Measurements from ENCODE around the gene DYNLT4. TPM values are rescaled to one million over a fixed set of nuclear protein-coding genes. Genes with fewer than 3 reads are reported as not detected.

The DYNLT4 gene
- total and polyA plus RNA-seq, 2 donors, result 0.09 TPM

DNA sequence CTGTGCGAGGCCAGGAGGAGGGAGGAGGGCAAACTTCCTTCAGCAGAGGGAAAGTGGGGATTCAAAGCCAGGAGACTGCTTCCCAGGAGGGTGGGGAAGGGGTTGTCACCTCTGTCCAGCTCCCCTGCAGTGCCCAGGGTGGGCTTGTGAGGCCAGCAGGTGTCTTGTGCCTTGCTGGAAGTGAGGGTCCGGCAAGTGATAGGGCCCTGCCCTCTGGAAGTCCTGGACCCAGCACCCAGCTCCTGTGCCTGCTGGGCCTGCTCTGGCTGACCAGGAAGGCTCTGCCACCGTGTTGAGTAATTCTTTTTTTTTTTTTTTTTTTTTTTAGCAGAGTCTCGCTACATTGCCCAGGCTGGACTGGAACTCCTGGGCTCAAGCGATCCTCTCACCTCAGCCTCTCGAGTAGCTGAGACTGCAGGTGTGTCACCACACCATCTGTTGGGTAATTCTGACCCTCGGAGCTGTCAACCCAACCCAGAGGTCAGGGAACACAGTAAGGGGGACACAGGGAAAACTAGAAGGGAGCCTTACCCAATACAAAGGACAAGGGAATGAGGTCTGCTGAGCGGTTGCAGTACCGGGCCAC, 20.2 kb downstream of the DYNLT4 start:
- Histone ChIP-seq H3K36me3 (ENCODE audit: control insufficient read depth in 2 of 2, insufficient read depth in 2 of 2, low read length in 1 of 2) (peaks cover 0 to 3% of the 10 kb centered on the region in 2 donors), H3K27ac (ENCODE audit: low read depth in 1 of 2, low read length in 1 of 2) (peak overlapping the region in 1 of 2 donors; percentile 58), H3K9me3 (ENCODE audit: control insufficient read depth in 2 of 2, insufficient read depth in 1 of 2, low read length in 1 of 2) (no peaks in the 10 kb centered on the region), H3K4me1 (ENCODE audit: control insufficient read depth in 2 of 2, insufficient read depth in 2 of 2, low read length in 2 of 2) (peaks cover 18 to 30% of the 10 kb centered on the region in 2 donors), H3K27me3 (ENCODE audit: control insufficient read depth in 2 of 2, insufficient read depth in 1 of 2, low read length in 1 of 2) (peaks cover 0 to 3% of the 10 kb centered on the region in 2 donors), H3K4me3 (ENCODE audit: low read length in 2 of 2) (peak overlapping the region in 1 of 2 donors; percentile 39)
- DNase-seq (ENCODE audit: low read depth in 6 of 9, low spot score in 9 of 9), result no peak
- WGBS, result 88% methylated on average over 9 of the region's 9 CpGs

DNA sequence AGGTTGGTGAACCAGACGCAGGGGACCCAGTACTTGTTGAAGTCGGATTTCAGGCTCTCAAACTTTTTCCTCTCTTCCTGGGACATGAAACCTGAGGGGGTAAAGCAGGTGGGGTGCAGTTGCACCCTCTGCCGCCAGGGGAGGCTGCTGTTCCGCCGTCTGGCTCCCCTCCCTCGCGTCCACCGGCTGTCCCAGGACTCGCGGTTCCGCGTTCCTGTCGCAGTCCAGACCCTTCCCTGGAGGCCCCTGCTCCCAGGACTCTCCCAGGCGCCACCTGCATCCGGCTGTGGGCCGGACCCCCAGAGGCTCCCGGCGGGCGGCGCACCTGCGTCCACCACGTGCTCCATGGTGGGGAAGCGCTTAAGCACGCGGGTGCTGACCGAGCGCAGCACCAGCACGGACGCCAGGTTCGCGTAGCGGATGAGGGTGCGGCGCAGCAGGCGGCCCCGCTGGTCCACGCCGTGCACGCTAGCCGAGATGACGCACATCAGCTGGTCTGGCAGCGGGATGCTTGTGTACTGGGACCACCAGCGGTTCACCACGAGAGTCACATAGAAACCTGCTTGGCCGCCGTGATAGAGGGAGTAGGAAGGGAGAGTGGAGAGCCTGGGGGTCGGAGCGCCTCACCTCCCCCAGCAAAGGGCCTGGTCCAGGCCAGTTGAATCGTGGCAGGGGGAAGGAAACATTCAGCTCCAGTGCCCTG, 20.9 kb downstream of the DYNLT4 start:
- WGBS, result 8% methylated on average over 49 of the region's 49 CpGs
- Histone ChIP-seq H3K27ac (ENCODE audit: low read depth in 1 of 2, low read length in 1 of 2) (peak overlapping the region in 1 of 2 donors; percentile 58), H3K4me1 (ENCODE audit: control insufficient read depth in 2 of 2, insufficient read depth in 2 of 2, low read length in 2 of 2) (peaks cover 18 to 30% of the 10 kb centered on the region in 2 donors), H3K4me3 (ENCODE audit: low read length in 2 of 2) (peak overlapping the region; percentile 39 to 45), H3K9me3 (ENCODE audit: control insufficient read depth in 2 of 2, insufficient read depth in 1 of 2, low read length in 1 of 2) (no peaks in the 10 kb centered on the region), H3K27me3 (ENCODE audit: control insufficient read depth in 2 of 2, insufficient read depth in 1 of 2, low read length in 1 of 2) (peaks cover 0 to 3% of the 10 kb centered on the region in 2 donors), H3K36me3 (ENCODE audit: control insufficient read depth in 2 of 2, insufficient read depth in 2 of 2, low read length in 1 of 2) (peaks cover 2 to 9% of the 10 kb centered on the region in 2 donors)
- peak in 6 of 9 donors; percentile 50 to 86 (median 71) for DNase-seq (ENCODE audit: low read depth in 6 of 9, low spot score in 9 of 9)

GRCh38 chr1:44785501-44786137, 21.5 kb downstream of the DYNLT4 start:
- no peak for DNase-seq (ENCODE audit: low read depth in 6 of 9, low spot score in 9 of 9)
- peak overlapping the region; percentile 39 to 45 for H3K4me3 ChIP-seq (ENCODE audit: low read length in 2 of 2)
- peaks cover 0 to 3% of the 10 kb centered on the region in 2 donors for H3K27me3 ChIP-seq (ENCODE audit: control insufficient read depth in 2 of 2, insufficient read depth in 1 of 2, low read length in 1 of 2)
- no peak overlapping the region for H3K27ac ChIP-seq (ENCODE audit: low read depth in 1 of 2, low read length in 1 of 2)
- WGBS, result 34% methylated on average over 11 of the region's 11 CpGs
- peaks cover 18 to 30% of the 10 kb centered on the region in 2 donors for H3K4me1 ChIP-seq (ENCODE audit: control insufficient read depth in 2 of 2, insufficient read depth in 2 of 2, low read length in 2 of 2)
- H3K36me3 ChIP-seq (ENCODE audit: control insufficient read depth in 2 of 2, insufficient read depth in 2 of 2, low read length in 1 of 2), result peaks cover 8 to 13% of the 10 kb centered on the region in 2 donors
- H3K9me3 ChIP-seq (ENCODE audit: control insufficient read depth in 2 of 2, insufficient read depth in 1 of 2, low read length in 1 of 2), result no peaks in the 10 kb centered on the region

DNA sequence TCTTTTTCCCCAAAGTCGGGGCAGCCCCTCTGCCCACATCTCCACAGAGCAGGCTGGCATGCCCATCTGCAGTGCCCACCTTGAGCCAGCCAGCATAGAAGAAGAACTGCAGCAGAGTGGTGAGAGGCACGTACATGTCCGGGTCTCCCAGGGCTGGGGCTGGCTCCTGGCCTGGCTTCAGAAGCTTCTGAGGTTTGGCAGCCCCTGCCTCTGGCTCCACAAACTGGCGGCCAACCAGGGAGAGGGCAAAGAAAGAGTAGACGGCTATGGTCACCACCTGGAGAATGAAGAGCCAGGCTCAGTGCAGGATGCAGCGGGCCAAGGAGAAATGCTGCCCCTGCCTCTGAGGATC, 22.1 kb downstream of the DYNLT4 start:
- Histone ChIP-seq H3K4me1 (ENCODE audit: control insufficient read depth in 2 of 2, insufficient read depth in 2 of 2, low read length in 2 of 2) (peaks cover 18 to 30% of the 10 kb centered on the region in 2 donors), H3K36me3 (ENCODE audit: control insufficient read depth in 2 of 2, insufficient read depth in 2 of 2, low read length in 1 of 2) (peaks cover 11 to 19% of the 10 kb centered on the region in 2 donors), H3K4me3 (ENCODE audit: low read length in 2 of 2) (no peak overlapping the region), H3K9me3 (ENCODE audit: control insufficient read depth in 2 of 2, insufficient read depth in 1 of 2, low read length in 1 of 2) (no peaks in the 10 kb centered on the region), H3K27me3 (ENCODE audit: control insufficient read depth in 2 of 2, insufficient read depth in 1 of 2, low read length in 1 of 2) (peaks cover 0 to 3% of the 10 kb centered on the region in 2 donors), H3K27ac (ENCODE audit: low read depth in 1 of 2, low read length in 1 of 2) (no peak overlapping the region)
- no peak for DNase-seq (ENCODE audit: low read depth in 6 of 9, low spot score in 9 of 9)
- WGBS, result 88% methylated on average over 6 of the region's 6 CpGs

DNA sequence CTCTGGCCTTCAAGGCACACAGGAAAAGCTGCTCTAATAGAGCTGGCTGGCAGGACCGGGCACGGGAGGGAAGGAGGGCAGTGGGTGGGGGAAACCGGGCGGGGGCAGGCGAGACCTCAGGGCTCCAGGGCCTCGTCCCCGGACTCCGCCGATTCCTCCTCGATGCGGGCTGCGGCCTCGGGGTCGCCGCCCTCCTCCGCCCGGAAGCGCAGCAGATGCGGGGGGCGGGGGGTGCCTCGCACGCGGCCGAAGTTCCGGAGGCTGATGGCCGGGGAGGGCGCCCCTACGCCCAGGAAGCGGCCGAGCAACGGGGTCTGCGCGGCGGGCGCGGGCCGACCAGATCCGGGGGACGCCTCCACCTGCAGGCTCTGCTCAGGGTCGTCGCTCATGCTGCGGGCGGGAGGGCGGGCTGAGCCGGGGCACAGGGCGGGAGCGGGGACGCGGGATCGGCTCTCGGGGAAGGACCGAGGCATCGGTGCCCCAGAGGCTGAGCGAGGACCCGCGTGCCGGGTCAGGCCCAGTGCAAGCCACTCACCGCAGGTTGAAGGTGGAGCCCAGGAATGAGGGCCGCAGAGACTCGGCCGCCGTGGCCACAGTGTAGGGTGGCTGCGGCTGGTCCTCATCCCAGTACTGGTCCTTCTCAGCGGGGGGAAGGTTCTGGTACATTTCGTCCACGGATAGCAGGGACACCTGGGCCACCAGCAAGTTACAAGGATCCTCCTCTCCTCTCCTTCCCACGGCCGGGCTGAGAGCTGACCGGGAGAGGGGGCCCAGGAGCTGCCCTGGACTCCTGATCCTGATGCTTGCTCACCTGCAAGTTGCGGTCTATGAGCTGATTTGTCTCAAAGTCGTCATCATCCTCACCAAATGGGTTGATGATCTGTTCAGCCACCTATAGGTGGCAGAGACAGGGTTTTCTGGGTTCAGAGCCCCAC, 22.8 kb downstream of the DYNLT4 start:
- Histone ChIP-seq H3K4me3 (ENCODE audit: low read length in 2 of 2) (peak overlapping the region; percentile 38 to 63), H3K36me3 (ENCODE audit: control insufficient read depth in 2 of 2, insufficient read depth in 2 of 2, low read length in 1 of 2) (peaks cover 11 to 24% of the 10 kb centered on the region in 2 donors), H3K9me3 (ENCODE audit: control insufficient read depth in 2 of 2, insufficient read depth in 1 of 2, low read length in 1 of 2) (no peaks in the 10 kb centered on the region), H3K27ac (ENCODE audit: low read depth in 1 of 2, low read length in 1 of 2) (peak overlapping the region in 1 of 2 donors; percentile 44), H3K4me1 (ENCODE audit: control insufficient read depth in 2 of 2, insufficient read depth in 2 of 2, low read length in 2 of 2) (peaks cover 18 to 30% of the 10 kb centered on the region in 2 donors), H3K27me3 (ENCODE audit: control insufficient read depth in 2 of 2, insufficient read depth in 1 of 2, low read length in 1 of 2) (peaks cover 0 to 3% of the 10 kb centered on the region in 2 donors)
- DNase-seq (ENCODE audit: low read depth in 6 of 9, low spot score in 9 of 9), result peak in 1 of 9 donors; percentile 35
- 15% methylated on average over 71 of the region's 71 CpGs for WGBS

GRCh38 chr1:44783697-44784093, 23.5 kb downstream of the DYNLT4 start:
- Histone ChIP-seq H3K27ac (ENCODE audit: low read depth in 1 of 2, low read length in 1 of 2) (peak overlapping the region in 1 of 2 donors; percentile 36), H3K27me3 (ENCODE audit: control insufficient read depth in 2 of 2, insufficient read depth in 1 of 2, low read length in 1 of 2) (peaks cover 0 to 3% of the 10 kb centered on the region in 2 donors), H3K4me3 (ENCODE audit: low read length in 2 of 2) (peak overlapping the region; percentile 38 to 63), H3K9me3 (ENCODE audit: control insufficient read depth in 2 of 2, insufficient read depth in 1 of 2, low read length in 1 of 2) (no peaks in the 10 kb centered on the region), H3K36me3 (ENCODE audit: control insufficient read depth in 2 of 2, insufficient read depth in 2 of 2, low read length in 1 of 2) (peaks cover 16 to 30% of the 10 kb centered on the region in 2 donors), H3K4me1 (ENCODE audit: control insufficient read depth in 2 of 2, insufficient read depth in 2 of 2, low read length in 2 of 2) (peaks cover 18 to 30% of the 10 kb centered on the region in 2 donors)
- DNase-seq (ENCODE audit: low read depth in 6 of 9, low spot score in 9 of 9), result no peak
- WGBS, result 63% methylated on average over 8 of the region's 8 CpGs

GRCh38 chr1:44780583-44781121, 26.5 kb downstream of the DYNLT4 start:
- Histone ChIP-seq H3K4me3 (ENCODE audit: low read length in 2 of 2) (no peak overlapping the region), H3K9me3 (ENCODE audit: control insufficient read depth in 2 of 2, insufficient read depth in 1 of 2, low read length in 1 of 2) (no peaks in the 10 kb centered on the region), H3K27me3 (ENCODE audit: control insufficient read depth in 2 of 2, insufficient read depth in 1 of 2, low read length in 1 of 2) (no peaks in the 10 kb centered on the region), H3K27ac (ENCODE audit: low read depth in 1 of 2, low read length in 1 of 2) (no peak overlapping the region), H3K36me3 (ENCODE audit: control insufficient read depth in 2 of 2, insufficient read depth in 2 of 2, low read length in 1 of 2) (peaks cover 37 to 53% of the 10 kb centered on the region in 2 donors), H3K4me1 (ENCODE audit: control insufficient read depth in 2 of 2, insufficient read depth in 2 of 2, low read length in 2 of 2) (peaks cover 26 to 42% of the 10 kb centered on the region in 2 donors)
- no peak for DNase-seq (ENCODE audit: low read depth in 6 of 9, low spot score in 9 of 9)
- 98% methylated on average over 14 of the region's 14 CpGs for WGBS

GRCh38 chr1:44778705-44779576, 28.2 kb downstream of the DYNLT4 start:
- H3K27ac ChIP-seq (ENCODE audit: low read depth in 1 of 2, low read length in 1 of 2), result no peak overlapping the region
- H3K4me3 ChIP-seq (ENCODE audit: low read length in 2 of 2), result no peak overlapping the region
- H3K36me3 ChIP-seq (ENCODE audit: control insufficient read depth in 2 of 2, insufficient read depth in 2 of 2, low read length in 1 of 2), result peaks cover 37 to 53% of the 10 kb centered on the region in 2 donors
- 98% methylated on average over 6 of the region's 6 CpGs for WGBS
- H3K4me1 ChIP-seq (ENCODE audit: control insufficient read depth in 2 of 2, insufficient read depth in 2 of 2, low read length in 2 of 2), result peaks cover 16 to 34% of the 10 kb centered on the region in 2 donors
- no peaks in the 10 kb centered on the region for H3K9me3 ChIP-seq (ENCODE audit: control insufficient read depth in 2 of 2, insufficient read depth in 1 of 2, low read length in 1 of 2)
- no peak for DNase-seq (ENCODE audit: low read depth in 6 of 9, low spot score in 9 of 9)
- no peaks in the 10 kb centered on the region for H3K27me3 ChIP-seq (ENCODE audit: control insufficient read depth in 2 of 2, insufficient read depth in 1 of 2, low read length in 1 of 2)
